ENCODE results near the gene RGP1.

DNA sequence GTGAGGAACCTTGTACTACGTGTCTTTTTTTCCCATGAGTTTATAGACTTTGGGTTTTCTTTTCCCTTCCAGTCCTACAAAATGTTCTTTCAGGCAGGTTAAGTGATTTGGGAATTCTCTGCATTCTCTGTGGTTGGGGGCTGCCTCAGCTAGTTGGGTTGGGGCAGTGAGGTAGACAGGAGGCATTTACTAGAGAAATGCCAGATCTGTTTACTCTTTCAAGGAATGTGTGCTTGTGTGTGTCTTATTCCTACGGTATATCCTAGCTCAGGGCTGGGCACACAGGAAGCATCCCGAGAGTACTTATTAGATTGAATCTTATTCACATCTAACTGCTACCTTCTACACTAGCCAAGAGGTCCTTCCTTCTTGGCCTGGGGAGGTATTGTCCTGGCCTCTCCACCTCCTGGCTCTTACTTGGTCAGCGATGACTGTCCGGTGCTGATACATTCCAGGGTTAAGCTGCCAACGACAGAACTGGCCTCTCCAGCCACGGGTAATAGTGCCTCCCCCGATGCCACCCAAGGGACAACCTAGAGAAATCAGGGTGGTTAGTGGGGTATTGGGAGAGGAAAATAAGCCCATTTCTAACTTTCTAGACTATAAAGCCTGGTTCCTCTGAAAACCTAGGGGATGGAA, 5.1 kb upstream of the RGP1 start:
- TF ChIP-seq, protein P1, sequence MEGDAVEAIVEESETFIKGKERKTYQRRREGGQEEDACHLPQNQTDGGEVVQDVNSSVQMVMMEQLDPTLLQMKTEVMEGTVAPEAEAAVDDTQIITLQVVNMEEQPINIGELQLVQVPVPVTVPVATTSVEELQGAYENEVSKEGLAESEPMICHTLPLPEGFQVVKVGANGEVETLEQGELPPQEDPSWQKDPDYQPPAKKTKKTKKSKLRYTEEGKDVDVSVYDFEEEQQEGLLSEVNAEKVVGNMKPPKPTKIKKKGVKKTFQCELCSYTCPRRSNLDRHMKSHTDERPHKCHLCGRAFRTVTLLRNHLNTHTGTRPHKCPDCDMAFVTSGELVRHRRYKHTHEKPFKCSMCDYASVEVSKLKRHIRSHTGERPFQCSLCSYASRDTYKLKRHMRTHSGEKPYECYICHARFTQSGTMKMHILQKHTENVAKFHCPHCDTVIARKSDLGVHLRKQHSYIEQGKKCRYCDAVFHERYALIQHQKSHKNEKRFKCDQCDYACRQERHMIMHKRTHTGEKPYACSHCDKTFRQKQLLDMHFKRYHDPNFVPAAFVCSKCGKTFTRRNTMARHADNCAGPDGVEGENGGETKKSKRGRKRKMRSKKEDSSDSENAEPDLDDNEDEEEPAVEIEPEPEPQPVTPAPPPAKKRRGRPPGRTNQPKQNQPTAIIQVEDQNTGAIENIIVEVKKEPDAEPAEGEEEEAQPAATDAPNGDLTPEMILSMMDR (IDR thresholded peaks at IDR 0.05) = no peak
- TF ChIP-seq POLR2AphosphoS5 (IDR thresholded peaks at IDR 0.05) (no peak), EP300 (IDR thresholded peaks at IDR 0.05) (no peak)
